ENCODE data around the gene MCTP2. TPM values are rescaled to one million over a fixed set of nuclear protein-coding genes. Genes with fewer than 3 reads are reported as not detected.

MCTP2 gene
- total RNA-seq, 1 donor from 2014 or later: 54.2 TPM

GRCh38 chr15:94470492-94470891 is 239.1 kb downstream of the MCTP2 start:
- no peaks in the 10 kb centered on the region for H3K9me3 Mint-ChIP-seq
- no peak for TF ChIP-seq CTCF (IDR thresholded peaks at IDR 0.05)
- no peak for ATAC-seq (ENCODE audit: low read depth)

DNA sequence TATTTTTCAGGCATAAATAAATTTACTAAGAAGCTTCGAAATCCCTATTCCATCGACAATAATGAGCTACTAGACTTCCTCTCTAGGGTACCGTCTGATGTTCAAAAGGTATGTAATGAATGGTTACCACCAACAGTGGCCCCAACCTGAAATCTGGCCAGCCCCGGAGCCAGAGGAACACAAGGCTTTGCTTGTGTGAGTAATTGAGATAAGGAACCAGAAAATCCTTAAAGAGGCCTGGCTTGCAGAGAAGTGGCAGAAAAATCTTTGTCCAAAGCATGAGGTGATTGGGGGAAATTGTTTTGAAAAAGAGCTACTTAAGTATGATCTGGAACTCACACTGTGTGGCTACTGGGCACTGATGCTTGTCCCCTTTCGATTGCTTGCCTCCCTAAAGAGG is 245.3 kb downstream of the MCTP2 start:
- no peak for DNase-seq

More at GRCh38 chr15:94470492-94470891, 239.1 kb downstream of the MCTP2 start:
- H3K27ac Mint-ChIP-seq: no peak overlapping the region
- intact Hi-C loops (cut with micrococcal nuclease): no loop called here
- H3K4me3 Mint-ChIP-seq: no peak overlapping the region
- no peaks in the 10 kb centered on the region for H3K4me1 Mint-ChIP-seq
- H3K36me3 Mint-ChIP-seq (ENCODE audit: low read depth): peaks cover 60% of the 10 kb centered on the region
- DNase-seq: no peak
- H3K27me3 Mint-ChIP-seq: no peaks in the 10 kb centered on the region
- ChIA-PET POLR2A (no interaction called here), CTCF (no interaction called here)

DNA sequence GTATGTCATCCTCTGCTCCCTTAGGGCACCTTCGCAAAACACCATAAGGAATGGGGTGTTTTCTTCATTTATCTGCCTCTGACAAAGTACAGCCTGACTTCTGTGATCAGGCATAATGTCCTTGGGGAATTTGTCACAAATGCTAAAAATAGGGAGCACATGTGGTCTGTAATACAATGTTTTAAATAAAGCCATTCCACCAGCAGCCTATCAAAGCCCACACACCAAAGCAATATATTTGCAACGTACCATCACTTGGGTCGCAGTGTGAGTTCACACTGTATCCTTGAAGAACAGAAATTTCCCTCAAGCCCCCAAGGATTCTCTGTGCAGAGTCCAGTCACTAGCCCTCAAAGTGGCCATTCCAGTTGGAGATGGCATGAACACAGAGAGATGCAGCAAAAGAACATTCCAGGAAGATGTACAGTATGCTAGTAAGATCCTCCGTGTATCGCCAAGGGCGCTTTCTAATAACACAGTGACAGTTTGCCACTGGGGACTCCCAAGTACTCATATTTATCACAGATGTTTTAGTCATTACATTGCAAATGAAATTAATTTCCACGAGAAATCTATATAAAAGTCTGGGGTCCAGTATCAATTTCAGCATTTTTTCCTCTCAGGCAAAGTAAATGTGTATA is 246.7 kb downstream of the MCTP2 start:
- H3K4me1 Mint-ChIP-seq: peaks cover 10% of the 10 kb centered on the region
- no peak for TF ChIP-seq CTCF (IDR thresholded peaks at IDR 0.05)

More for the DNA sequence above, 245.3 kb downstream of the MCTP2 start:
- no peak for TF ChIP-seq CTCF (IDR thresholded peaks at IDR 0.05)
- no peak overlapping the region for H3K4me3 Mint-ChIP-seq
- ChIA-PET POLR2A (no interaction called here), CTCF (no interaction called here)
- no peaks in the 10 kb centered on the region for H3K9me3 Mint-ChIP-seq
- H3K27ac Mint-ChIP-seq: no peak overlapping the region
- H3K36me3 Mint-ChIP-seq (ENCODE audit: low read depth): peaks cover 90% of the 10 kb centered on the region
- intact Hi-C loops (cut with micrococcal nuclease): no loop called here
- no peaks in the 10 kb centered on the region for H3K27me3 Mint-ChIP-seq
- H3K4me1 Mint-ChIP-seq: peaks cover 10% of the 10 kb centered on the region
- ATAC-seq (ENCODE audit: low read depth): no peak

GRCh38 chr15:94478763-94479162 is 247.4 kb downstream of the MCTP2 start:
- H3K4me1 Mint-ChIP-seq: peaks cover 10% of the 10 kb centered on the region
- peaks cover 88% of the 10 kb centered on the region for H3K36me3 Mint-ChIP-seq (ENCODE audit: low read depth)
- peak; percentile 25 for ATAC-seq (ENCODE audit: low read depth)

More for the DNA sequence above, 246.7 kb downstream of the MCTP2 start:
- ChIA-PET CTCF (no interaction called here), POLR2A (no interaction called here)
- no peak overlapping the region for H3K4me3 Mint-ChIP-seq
- no peak overlapping the region for H3K27ac Mint-ChIP-seq
- intact Hi-C loops (cut with micrococcal nuclease): no loop called here
- H3K27me3 Mint-ChIP-seq: no peaks in the 10 kb centered on the region
- ATAC-seq (ENCODE audit: low read depth): no peak
- H3K9me3 Mint-ChIP-seq: peaks cover 4% of the 10 kb centered on the region
- DNase-seq: no peak
- H3K36me3 Mint-ChIP-seq (ENCODE audit: low read depth): peaks cover 91% of the 10 kb centered on the region

More at GRCh38 chr15:94478763-94479162, 247.4 kb downstream of the MCTP2 start:
- Mint-ChIP-seq H3K27me3 (no peaks in the 10 kb centered on the region), H3K4me3 (no peak overlapping the region), H3K9me3 (peaks cover 6% of the 10 kb centered on the region), H3K27ac (no peak overlapping the region)
- DNase-seq: no peak
- ChIA-PET POLR2A (no interaction called here), CTCF (no interaction called here)
- TF ChIP-seq CTCF (IDR thresholded peaks at IDR 0.05): no peak
- intact Hi-C loops (cut with micrococcal nuclease): no loop called here

All from activated B cell treated with CpG ODN at 0.5 μM for 24 hours (primary cell).